ENCODE results near the gene RHOXF2. TPM values are rescaled to one million over a fixed set of nuclear protein-coding genes. Genes with fewer than 3 reads are reported as not detected.
A peak's percentile ranks its signal among the peaks of the same experiment; 100 is the strongest.
"Not testable (repeated sequence)": the region's sequence is repeated elsewhere in the genome, so short reads cannot be mapped to it uniquely, and the experiment has no call there.

Gene RHOXF2
- total RNA-seq, 2 experiments from 2014 or later: not detected

DNA sequence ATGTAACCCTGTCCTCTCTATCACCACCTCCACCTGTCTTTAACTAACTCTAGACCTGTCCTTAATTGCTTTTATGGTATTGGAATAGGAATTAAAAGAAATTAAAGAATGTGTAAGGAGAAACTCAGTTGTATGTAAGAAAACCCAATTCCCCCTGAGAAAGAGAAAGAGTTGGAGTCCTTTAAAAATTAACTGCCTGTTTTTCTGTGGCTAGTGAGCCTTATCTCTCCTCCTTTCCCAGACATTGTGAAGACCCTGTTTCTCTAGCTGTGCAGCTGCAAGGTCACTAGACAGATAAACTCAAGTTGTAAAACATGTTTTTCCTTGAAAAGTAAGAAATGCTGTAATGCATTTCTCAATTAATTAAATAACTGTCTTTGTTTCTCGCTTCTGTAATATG, 12.1 kb upstream of the RHOXF2 start:
- peaks cover 32% of the 10 kb centered on the region for H3K4me1 Mint-ChIP-seq
- H3K9me3 Mint-ChIP-seq; H3K4me3 Mint-ChIP-seq; DNase-seq; H3K27ac Mint-ChIP-seq; H3K36me3 Mint-ChIP-seq (ENCODE audit: low read depth); CTCF ChIA-PET; H3K27me3 Mint-ChIP-seq; POLR2A ChIA-PET: not testable (repeated sequence)

GRCh38 chrX:120147537-120147936, 10.9 kb upstream of the RHOXF2 start:
- no peak overlapping the region for H3K4me3 Mint-ChIP-seq
- H3K36me3 Mint-ChIP-seq (ENCODE audit: low read depth): no peaks in the 10 kb centered on the region
- DNase-seq: no peak
- no peaks in the 10 kb centered on the region for H3K27me3 Mint-ChIP-seq
- H3K4me1 Mint-ChIP-seq: peaks cover 31% of the 10 kb centered on the region
- POLR2A ChIA-PET: no interaction called here
- CTCF ChIA-PET: no interaction called here
- no peak overlapping the region for H3K27ac Mint-ChIP-seq
- peaks cover 5% of the 10 kb centered on the region for H3K9me3 Mint-ChIP-seq

GRCh38 chrX:120150109-120150744, 8.2 kb upstream of the RHOXF2 start:
- H3K27me3 Mint-ChIP-seq; H3K9me3 Mint-ChIP-seq; H3K27ac Mint-ChIP-seq; DNase-seq; H3K36me3 Mint-ChIP-seq (ENCODE audit: low read depth); POLR2A ChIA-PET; H3K4me3 Mint-ChIP-seq; CTCF ChIA-PET: not testable (repeated sequence)
- H3K4me1 Mint-ChIP-seq: peaks cover 14% of the 10 kb centered on the region

- CTCF ChIA-PET; H3K4me3 Mint-ChIP-seq; H3K9me3 Mint-ChIP-seq; POLR2A ChIA-PET; H3K27ac Mint-ChIP-seq; H3K27me3 Mint-ChIP-seq; H3K36me3 Mint-ChIP-seq (ENCODE audit: low read depth); DNase-seq; H3K4me1 Mint-ChIP-seq: not testable (repeated sequence)
Observed at GRCh38 chrX:120159086-120159485, 673 bp downstream of the RHOXF2 start.

DNA sequence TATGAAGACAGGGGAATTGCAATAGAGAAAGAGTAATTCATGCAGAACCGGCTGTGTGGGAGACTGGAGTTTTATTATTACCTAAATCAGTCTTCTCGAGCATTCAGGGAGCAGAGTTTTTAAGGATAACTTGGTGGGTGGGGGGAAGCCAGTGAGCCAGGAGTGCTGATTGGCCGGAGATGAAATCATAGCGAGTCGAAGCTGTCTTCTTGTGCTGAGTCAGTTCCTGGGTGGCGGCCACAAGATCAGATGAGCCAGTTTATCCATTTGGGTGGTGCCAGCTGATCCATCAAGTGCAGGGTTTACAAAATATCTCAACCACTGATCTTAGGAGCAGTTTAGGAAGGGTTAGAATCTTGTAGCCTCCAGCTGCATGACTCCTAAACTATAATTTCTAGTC, 34.8 kb downstream of the RHOXF2 start:
- H3K4me3 Mint-ChIP-seq; DNase-seq; H3K27ac Mint-ChIP-seq; CTCF ChIA-PET; H3K27me3 Mint-ChIP-seq; H3K9me3 Mint-ChIP-seq; POLR2A ChIA-PET; H3K4me1 Mint-ChIP-seq; H3K36me3 Mint-ChIP-seq (ENCODE audit: low read depth): not testable (repeated sequence)

- H3K27me3 Mint-ChIP-seq; H3K27ac Mint-ChIP-seq; H3K4me3 Mint-ChIP-seq; DNase-seq; POLR2A ChIA-PET; H3K36me3 Mint-ChIP-seq (ENCODE audit: low read depth); H3K9me3 Mint-ChIP-seq; CTCF ChIA-PET; H3K4me1 Mint-ChIP-seq: not testable (repeated sequence)
Observed at GRCh38 chrX:120193720-120194119, 35.3 kb downstream of the RHOXF2 start.

- H3K9me3 Mint-ChIP-seq; H3K4me3 Mint-ChIP-seq; H3K36me3 Mint-ChIP-seq (ENCODE audit: low read depth); H3K27me3 Mint-ChIP-seq; DNase-seq; H3K27ac Mint-ChIP-seq; POLR2A ChIA-PET; CTCF ChIA-PET: not testable (repeated sequence)
- peaks cover 11% of the 10 kb centered on the region for H3K4me1 Mint-ChIP-seq
Observed at GRCh38 chrX:120195786-120196185, 37.4 kb downstream of the RHOXF2 start.

- H3K36me3 Mint-ChIP-seq (ENCODE audit: low read depth); CTCF ChIA-PET; DNase-seq; H3K27ac Mint-ChIP-seq; H3K27me3 Mint-ChIP-seq; H3K4me3 Mint-ChIP-seq; H3K9me3 Mint-ChIP-seq; POLR2A ChIA-PET: not testable (repeated sequence)
- peaks cover 11% of the 10 kb centered on the region for H3K4me1 Mint-ChIP-seq
Observed at GRCh38 chrX:120196626-120197283, 38.3 kb downstream of the RHOXF2 start.

DNA sequence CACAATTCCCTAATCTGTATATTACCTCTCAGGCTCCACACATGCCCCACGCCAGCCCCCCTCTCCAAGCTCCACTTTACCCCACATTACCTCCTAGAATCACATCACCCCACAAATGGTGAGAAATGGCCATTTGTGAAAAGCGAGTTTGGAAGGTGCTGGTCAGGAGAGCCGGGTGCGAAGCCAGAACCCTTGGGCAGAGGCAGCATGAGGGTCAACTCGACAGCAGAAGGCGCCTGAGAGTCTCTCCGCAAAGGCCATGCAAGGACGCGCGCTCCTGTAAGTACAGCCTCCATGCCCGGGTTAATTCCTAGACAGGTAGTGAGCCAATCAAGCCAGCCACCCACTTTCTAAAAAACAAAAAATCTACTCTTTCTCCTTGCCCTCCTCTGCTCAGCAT, 42.4 kb downstream of the RHOXF2 start:
- Mint-ChIP-seq H3K4me3 (no peak overlapping the region), H3K9me3 (no peaks in the 10 kb centered on the region), H3K36me3 (ENCODE audit: low read depth) (no peaks in the 10 kb centered on the region), H3K27ac (no peak overlapping the region), H3K4me1 (peaks cover 11% of the 10 kb centered on the region), H3K27me3 (no peaks in the 10 kb centered on the region)
- CTCF ChIA-PET: no interaction called here
- no peak for DNase-seq
- POLR2A ChIA-PET: no interaction called here

DNA sequence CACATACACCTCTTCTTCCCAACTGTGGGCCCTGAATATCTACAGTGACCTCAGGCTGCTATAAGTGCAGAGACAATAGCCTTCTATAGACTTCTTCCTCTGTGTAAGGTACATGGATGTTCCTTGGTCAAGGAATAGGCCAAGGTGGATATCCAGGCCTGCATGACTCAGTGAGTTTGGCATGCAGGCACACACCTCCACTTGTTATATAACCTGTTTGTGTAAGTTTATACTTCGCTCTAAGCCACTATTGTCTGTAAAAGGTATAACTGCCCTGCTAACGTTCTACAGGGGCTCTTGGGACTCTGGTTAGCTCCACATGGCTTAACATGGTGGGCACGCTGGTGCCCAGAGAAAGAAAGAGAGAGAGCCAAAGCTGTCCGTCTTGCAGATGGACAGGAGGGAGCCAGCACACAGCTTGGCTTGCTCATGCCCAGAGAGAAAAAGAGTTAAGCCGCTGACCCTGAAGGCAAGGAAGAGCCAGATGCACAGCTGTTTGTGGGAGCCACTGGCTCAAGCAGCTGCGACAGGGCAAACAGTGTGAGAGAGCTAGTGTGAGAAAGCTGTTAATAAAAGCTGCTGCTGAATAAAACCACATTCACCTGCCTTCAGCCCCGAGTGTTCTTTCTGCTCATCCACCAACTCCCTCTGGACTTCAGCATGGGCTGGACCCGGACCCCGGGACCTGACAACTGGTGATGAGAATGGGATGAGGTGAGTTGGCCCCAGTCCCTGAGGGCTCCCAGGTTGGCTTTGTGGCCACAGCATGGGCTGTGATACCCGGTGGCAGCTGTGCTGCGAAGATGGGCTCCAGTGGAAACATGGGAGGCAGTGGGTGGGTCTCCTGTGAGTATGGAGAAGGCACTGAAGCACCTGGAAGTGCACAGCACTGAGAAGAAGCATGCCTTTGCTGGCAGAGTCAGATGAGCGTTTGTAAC, 47.7 kb downstream of the RHOXF2 start:
- Mint-ChIP-seq H3K36me3 (ENCODE audit: low read depth) (no peaks in the 10 kb centered on the region), H3K4me3 (no peak overlapping the region), H3K9me3 (no peaks in the 10 kb centered on the region), H3K4me1 (no peaks in the 10 kb centered on the region), H3K27ac (no peak overlapping the region), H3K27me3 (no peaks in the 10 kb centered on the region)
- DNase-seq: no peak
- ChIA-PET CTCF (interaction anchor here (2.9 kb wide), 1 partner anchor 8 kb away, joined by 16 read pairs; no protein-coding TSS in a partner anchor), POLR2A (no interaction called here)

- no peaks in the 10 kb centered on the region for H3K9me3 Mint-ChIP-seq
- no peaks in the 10 kb centered on the region for H3K27me3 Mint-ChIP-seq
- H3K27ac Mint-ChIP-seq: no peak overlapping the region
- ChIA-PET CTCF (no interaction called here), POLR2A (no interaction called here)
- no peaks in the 10 kb centered on the region for H3K36me3 Mint-ChIP-seq (ENCODE audit: low read depth)
- no peaks in the 10 kb centered on the region for H3K4me1 Mint-ChIP-seq
- no peak for DNase-seq
- H3K4me3 Mint-ChIP-seq: no peak overlapping the region
Observed at GRCh38 chrX:120207009-120207605, 48.7 kb downstream of the RHOXF2 start.

DNA sequence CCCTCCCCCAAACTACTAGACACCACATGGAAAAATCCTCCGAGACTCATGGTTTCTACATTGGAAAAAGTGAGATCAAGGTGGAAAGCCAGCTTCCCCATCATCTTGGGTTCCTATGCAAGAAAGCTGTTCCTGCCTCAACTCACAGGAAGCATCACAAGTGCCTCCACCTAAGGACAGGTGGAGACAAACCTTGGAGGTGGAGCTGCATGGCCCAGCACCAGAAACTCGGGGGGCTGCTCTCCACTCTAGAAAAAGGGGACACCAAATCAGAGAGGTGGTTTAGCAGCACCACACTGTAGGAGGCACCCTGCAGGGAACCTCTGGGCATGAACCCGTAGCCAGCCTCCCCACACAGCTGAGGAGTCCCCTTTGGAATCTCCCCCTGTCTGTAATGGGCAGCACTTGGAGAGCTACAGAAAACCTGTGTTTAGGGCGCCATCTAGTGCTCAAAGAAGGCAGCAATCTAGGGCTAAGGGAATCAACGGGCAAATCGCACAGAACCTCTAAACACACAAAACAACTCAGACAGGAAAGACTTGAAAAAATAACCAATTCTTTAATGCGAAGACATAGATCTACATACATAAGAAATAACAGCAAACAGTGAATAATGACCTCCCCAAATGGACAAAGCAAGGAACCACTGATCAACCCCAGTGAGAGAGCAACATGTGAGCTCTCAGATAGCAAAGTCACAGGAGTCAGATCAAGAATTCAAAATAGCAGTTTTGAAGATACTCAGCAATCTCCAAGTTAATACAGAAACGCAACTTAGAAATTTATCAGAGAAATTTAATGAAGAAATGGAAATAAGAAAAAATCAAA, 55.2 kb downstream of the RHOXF2 start:
- H3K4me3 Mint-ChIP-seq: no peak overlapping the region
- peak; percentile 57 for DNase-seq
- peaks cover 3% of the 10 kb centered on the region for H3K4me1 Mint-ChIP-seq
- H3K27me3 Mint-ChIP-seq: no peaks in the 10 kb centered on the region
- no peaks in the 10 kb centered on the region for H3K36me3 Mint-ChIP-seq (ENCODE audit: low read depth)
- H3K9me3 Mint-ChIP-seq: no peaks in the 10 kb centered on the region
- ChIA-PET CTCF (interaction anchor here (0.6 to 2.5 kb wide), 14 partner anchors 9 to 233 kb away, joined by 3 to 16 read pairs (median 4); no protein-coding TSS in a partner anchor), POLR2A (interaction anchor here (1.2 kb wide), 1 partner anchor 97 kb away, joined by 3 read pairs; the partner anchor contains the start of gene TMEM255A)
- no peak overlapping the region for H3K27ac Mint-ChIP-seq
